Activated CD8-positive, alpha-beta memory T cell treated with anti-CD3 and anti-CD28 coated beads, Interleukin-2, amount 50 U/mL, for 48 hours (primary cell): ENCODE measurements around the gene ALAS1.
"Not testable (repeated sequence)": the region's sequence is repeated elsewhere in the genome, so short reads cannot be mapped to it uniquely, and the experiment has no call there.

Source experiments
- DNase-seq: peaks from one replicate; pipeline ENCODE4 v3.0.0-alpha.2; 2020

The ALAS1 gene

GRCh38 chr3:52197842-52198625 is at the start of gene ALAS1:
ALAS1 (plus strand) TSS chr3:52198160; CDS start chr3:52199242, 1,082 bp downstream.
- DNase-seq = peak; percentile 99

GRCh38 chr3:52149021-52149420 is 48.9 kb upstream of the ALAS1 start:
- DNase-seq = no peak

GRCh38 chr3:52149726-52150125 is 48.2 kb upstream of the ALAS1 start:
- no peak for DNase-seq

- no peak for DNase-seq
Measured at GRCh38 chr3:52150357-52150756, 47.6 kb upstream of the ALAS1 start.

- DNase-seq = no peak
Measured at GRCh38 chr3:52150860-52151259, 47.1 kb upstream of the ALAS1 start.

- DNase-seq = not testable (repeated sequence)
Measured at GRCh38 chr3:52151991-52152390, 46.0 kb upstream of the ALAS1 start.

- DNase-seq = no peak
Measured at GRCh38 chr3:52153389-52154096, 44.4 kb upstream of the ALAS1 start.

- DNase-seq = peak; percentile 92
Measured at GRCh38 chr3:52154135-52155094, 43.5 kb upstream of the ALAS1 start, which contains the start of gene POC1A. POC1A (minus strand) TSS chr3:52154423; CDS start chr3:52154372, 51 bp downstream.

GRCh38 chr3:52155912-52156311 is 42.0 kb upstream of the ALAS1 start:
- DNase-seq = no peak

- DNase-seq = no peak
Measured at GRCh38 chr3:52159503-52159902, 38.5 kb upstream of the ALAS1 start.

- DNase-seq = no peak
Measured at GRCh38 chr3:52162250-52162872, 35.6 kb upstream of the ALAS1 start.

GRCh38 chr3:52167240-52167639 is 30.7 kb upstream of the ALAS1 start:
- no peak for DNase-seq

GRCh38 chr3:52170217-52170616 is 27.7 kb upstream of the ALAS1 start:
- DNase-seq = not testable (repeated sequence)

GRCh38 chr3:52171514-52172261 is 26.3 kb upstream of the ALAS1 start:
- DNase-seq = no peak

- no peak for DNase-seq
Measured at GRCh38 chr3:52172262-52172757, 25.6 kb upstream of the ALAS1 start.

- no peak for DNase-seq
Measured at GRCh38 chr3:52173101-52173500, 24.9 kb upstream of the ALAS1 start.

GRCh38 chr3:52174896-52175295 is 23.1 kb upstream of the ALAS1 start:
- no peak for DNase-seq

- no peak for DNase-seq
Measured at GRCh38 chr3:52175416-52176179, 22.4 kb upstream of the ALAS1 start.

- no peak for DNase-seq
Measured at GRCh38 chr3:52176180-52176752, 21.7 kb upstream of the ALAS1 start.

- no peak for DNase-seq
Measured at GRCh38 chr3:52176951-52177700, 20.8 kb upstream of the ALAS1 start.
